GM10847 (cell line): ENCODE results near the gene SMARCD3.

ENCODE experiments used
- POLR2A ChIP-seq: IDR thresholded peaks from 2 replicates; pipeline ENCODE4 v1.6.1; 2011; ENCODE audit not compliant: insufficient read length; ENCODE audit errors: extremely low read depth

Gene SMARCD3

DNA sequence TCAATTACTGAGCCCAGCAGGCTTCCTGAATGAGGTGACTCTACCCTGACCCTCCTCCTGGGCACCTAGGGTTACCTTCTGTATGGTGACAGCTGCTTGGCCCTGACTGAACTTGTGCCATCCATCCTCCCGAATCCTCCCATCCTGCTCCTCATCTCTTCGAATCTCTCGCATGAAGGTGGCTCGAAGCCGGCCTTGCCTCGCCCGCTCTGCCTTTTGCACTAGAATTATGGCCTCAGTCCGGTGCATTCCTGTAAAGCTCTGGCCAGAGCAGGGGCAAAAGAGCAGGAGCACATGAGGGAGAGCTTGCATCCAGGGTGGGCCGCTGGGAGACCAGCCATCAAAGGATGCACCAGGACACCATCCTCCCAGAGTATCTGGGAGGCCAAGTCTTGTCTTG lies 45.7 kb downstream of the SMARCD3 start:
- no peak for TF ChIP-seq POLR2A

DNA sequence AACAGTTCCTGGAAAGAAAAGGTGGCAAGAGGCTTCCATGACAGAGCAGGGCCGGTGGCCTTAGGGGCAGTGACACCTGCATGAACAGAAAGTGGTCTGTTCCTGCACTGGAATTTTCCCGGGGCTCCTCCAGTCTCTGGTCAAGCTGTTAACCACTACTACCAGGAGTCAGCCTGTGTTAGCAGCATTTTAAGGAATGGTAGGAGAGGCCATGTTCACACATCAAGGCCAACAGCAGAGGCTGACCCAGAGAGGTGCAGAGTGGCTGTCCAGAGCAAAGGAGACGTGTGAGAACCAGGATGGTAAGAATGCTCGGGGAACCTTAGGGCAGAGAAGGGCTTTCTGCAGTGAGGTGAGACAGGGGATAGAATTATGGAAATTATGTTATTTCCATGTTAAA lies 46.7 kb downstream of the SMARCD3 start:
- no peak for TF ChIP-seq POLR2A

DNA sequence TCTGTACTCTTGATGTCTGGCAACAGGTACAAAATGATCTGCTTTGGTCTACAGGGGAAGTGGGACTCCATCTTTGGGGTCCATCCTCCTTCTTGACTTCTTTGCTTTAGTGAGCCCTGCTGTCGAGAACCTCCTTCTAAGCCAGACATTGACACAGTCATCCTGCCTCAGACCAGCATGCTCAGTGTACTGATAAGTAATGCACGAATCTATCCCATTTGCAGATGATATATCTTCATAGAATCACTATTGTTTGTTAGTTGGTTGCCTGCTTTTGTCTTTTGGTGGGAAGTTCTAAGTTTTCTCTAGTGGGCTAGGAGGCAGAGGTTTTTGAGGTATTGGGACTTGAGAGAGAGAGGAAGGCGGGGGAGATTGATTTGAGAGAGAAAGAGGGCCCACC lies 47.1 kb downstream of the SMARCD3 start:
- no peak for TF ChIP-seq POLR2A

DNA sequence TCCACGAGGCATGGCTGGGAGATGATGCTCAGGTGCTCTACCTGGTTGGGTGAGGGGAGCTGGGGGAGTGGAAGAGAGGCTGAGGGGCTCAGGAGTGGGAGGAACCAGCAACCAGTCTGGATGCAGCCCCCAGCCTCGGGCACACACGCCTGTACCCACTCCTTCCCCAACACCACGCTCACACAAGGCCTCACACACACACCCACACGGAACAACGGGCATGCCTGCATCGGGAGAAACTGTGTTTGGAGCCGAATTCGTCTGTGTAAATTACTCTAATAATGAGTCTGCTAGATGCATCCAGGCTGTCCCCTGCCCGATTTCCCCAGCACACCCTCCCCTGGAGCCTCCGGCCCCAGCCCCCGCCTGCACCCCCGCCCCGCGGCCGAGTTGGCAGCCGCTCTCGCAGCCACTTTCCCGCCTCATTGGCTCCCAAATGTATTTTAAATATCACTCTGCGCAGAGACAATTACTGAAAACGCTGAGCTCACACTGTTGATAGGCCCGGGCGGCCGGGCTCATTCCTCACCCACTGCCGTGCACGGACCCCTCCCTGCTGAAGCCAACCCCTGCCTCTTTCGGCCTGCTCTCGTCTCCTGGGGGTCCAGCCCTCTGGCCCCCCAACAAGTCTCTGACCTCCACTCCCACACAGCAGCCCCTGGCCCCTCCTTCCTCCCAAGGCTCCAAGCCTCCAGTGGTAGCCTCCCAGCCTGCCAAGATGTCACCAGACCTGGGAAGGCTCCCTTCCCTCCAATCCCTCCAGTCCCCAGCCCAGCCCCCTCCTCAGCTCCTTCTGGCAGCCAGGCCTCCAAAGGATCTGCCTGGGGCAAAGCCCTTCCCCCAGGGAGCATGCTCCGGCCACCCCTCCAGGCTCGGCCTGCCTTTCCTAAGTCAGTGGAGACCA lies 49.3 kb downstream of the SMARCD3 start:
- TF ChIP-seq POLR2A = no peak

DNA sequence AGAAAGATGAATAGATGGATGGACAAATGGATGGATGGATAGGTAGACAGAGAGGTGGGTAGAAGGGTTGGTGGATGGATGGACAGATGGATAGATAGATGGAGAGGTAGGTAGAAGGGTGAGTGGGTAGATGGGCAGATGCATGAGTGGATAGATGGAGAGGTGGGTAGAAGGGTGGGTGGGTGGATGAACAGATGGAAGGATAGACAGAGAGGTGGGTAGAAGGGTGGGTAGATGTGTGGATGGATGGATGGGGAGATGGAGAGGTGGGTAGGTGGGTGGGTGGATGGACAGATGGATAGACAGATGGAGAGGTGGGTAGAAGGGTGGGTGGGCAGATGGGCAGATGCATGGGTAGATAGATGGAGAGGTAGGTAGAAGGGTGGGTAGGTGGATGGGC lies 50.6 kb downstream of the SMARCD3 start:
- no peak for TF ChIP-seq POLR2A

DNA sequence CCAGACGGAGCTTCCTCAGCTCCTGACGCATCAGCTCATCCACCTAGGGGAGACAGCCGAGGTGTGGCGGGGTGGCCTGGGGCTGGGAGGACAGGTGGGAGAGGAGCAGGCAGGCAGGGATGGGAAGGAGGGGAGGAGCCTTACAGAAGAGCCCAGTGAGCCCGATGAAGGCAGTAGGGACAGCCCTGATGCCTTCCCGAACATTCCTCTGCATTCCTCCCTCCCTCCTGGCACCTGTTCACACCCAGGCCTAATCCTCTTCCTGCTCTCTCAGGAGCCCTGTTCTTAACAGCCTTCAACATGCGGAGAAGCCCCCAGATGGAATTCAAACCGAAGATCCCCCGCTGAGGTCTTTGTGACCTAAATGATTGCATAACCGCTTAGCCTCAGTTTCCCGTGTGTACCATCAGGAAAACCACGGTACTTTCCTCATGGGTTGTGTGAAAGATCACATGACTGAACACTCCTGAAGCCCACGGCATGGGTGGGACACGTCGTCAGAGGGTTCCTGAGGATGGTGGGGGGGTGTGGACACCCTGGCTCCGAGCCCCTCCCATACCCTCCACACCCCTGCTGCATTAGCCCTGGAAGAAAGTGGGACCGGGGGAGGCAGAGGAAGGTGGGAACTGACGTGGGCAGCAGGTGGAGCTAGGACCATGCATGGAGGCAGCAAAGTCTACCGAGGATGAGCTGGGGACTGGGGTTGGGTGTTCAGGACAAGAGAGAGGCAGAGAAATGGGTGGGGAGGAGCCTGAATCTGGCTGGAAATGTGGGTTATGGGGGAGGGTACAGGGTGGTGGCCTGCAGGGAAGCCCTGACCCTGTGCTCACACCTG lies 52.7 kb downstream of the SMARCD3 start:
- no peak for TF ChIP-seq POLR2A

DNA sequence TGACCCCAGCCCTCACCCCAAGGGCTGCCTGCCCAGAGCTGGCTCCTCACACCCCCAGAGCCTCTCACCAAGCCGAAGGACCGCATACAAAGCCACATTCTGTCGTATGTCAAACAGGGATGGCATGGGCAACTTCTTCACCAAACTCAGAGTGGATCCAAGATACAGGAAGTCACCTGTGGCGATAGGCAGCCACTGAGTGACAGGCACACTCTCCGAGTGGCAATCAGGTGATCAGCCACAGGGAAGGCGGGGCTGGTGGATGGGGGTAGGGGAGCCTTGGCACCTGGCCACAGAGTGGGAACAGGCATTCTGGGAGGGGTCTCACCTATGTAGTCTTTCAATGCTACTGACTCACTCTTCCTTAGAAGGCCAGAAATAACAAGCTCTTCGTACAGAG lies 54.3 kb downstream of the SMARCD3 start:
- no peak for TF ChIP-seq POLR2A

DNA sequence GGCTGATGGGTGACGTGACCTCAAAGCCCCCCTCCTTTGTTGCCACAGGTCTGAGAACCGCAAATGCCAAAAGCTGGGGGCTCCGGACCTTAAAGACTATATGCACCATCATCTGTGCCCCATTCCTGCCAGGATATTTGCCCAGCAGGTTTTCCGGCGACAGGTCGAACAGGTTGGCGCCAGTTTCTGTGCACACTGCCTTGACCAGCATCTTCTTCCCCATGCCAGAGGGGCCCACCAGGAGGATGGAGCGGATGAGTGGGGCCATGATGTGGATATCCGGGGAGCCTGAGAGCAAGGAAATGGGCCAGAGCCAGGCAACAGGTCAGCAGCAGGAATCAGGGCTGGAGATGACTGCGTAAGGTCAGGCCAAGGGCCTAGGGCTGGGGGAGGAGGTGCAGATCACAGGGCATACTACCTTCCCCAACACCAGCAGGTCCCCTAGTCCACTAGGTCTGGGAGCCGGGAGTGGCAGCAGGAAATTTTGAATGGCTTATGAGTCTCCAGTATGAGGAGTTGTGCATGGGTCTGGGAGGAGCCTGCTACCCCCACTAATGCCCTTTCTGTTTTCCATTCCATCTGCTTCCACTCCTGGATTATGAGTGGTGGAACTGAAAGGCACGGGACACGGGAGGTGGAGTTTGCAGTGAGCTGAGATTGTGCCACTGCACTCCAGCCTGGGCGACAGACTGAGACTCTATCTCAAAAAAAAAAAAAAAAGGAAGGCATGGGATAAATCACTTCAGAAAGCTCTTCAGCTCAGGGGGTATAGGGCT lies 55.1 kb downstream of the SMARCD3 start:
- no peak for TF ChIP-seq POLR2A

DNA sequence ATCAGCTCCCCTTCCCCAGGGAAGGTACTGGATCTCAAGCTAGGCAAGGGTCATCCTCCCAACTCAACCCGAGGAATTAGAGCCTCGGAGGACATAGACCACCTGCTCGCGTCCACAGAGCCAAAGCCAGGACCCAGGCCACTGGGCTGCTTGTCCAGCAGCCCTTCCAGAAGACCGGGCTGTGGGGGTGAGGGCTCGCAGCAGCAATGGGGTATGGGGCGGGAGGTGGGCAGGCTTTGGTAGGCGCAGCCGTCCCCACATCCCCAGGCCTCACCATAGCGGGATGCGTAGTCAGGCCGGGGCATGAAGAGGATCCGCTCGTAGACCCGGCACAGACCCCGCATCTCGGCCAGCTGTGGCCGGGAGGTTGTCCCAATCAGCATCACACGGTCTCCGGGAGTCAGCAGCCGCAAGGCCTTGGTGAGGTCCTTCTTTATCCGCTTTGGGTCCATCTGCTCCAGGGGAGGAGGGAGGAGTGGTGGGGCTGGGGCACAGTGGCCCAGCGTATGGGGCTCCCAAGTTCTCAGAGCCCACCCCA lies 56.4 kb downstream of the SMARCD3 start:
- no peak for TF ChIP-seq POLR2A

DNA sequence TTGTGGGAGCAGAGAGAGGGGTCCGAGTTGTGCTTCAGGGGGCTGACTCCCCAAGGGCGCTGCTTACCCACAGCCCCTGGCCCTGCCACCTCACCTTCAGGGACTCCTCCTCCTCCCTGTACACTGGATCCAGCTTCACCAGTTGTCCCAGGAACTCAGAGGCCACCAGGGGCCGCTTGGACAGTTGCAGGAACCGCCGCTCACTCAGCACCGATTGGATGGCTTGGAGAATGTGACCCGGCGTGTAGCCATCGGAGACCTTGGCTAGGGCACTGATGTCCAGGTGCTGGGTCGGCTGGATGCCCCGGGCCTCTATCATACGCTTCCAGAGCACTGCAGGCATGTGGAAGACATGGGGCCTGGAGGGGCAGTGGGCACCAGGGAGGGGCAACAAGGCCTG lies 57.0 kb downstream of the SMARCD3 start:
- TF ChIP-seq POLR2A = no peak

DNA sequence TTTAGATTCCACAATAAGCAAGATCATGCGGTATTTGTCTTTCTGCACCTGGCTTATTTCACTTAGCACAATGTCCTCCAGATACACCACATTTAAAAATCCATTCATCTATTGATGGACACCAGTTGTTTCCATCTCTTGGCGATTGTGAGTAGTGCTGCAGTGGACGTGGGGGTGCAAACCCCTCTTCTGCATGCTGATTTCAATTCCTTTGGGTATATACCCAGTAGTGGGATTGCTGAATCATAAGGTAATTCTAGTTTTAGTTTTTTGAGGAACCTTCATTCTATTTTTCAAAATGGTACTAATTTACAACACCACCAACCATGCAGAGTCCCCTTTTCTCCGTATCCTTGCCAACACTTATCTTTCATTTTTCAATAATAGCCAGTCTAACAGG lies 59.5 kb downstream of the SMARCD3 start:
- no peak for TF ChIP-seq POLR2A
